WTC11 (cell line): ENCODE measurements around the gene SCO1.

Experiments
- CTCF ChIP-seq: fragments of 200-600 bp; IDR thresholded peaks from 2 replicates; pipeline ENCODE4 v1.8.0; 2022; ENCODE audit warnings: antibody characterized with exemption
- E2F1 ChIP-seq: sonication (generic); formaldehyde crosslinking; IDR thresholded peaks from 2 replicates; pipeline ENCODE4 v1.8.0; 2022; ENCODE audit warnings: mild to moderate bottlenecking, missing genetic modification reagents
- ETV6 ChIP-seq: sonication (generic); formaldehyde crosslinking; IDR thresholded peaks from 2 replicates; pipeline ENCODE4 v1.8.1; 2022; ENCODE audit warnings: mild to moderate bottlenecking, missing genetic modification reagents
- KAT7 ChIP-seq: sonication (generic); formaldehyde crosslinking; IDR thresholded peaks from 2 replicates; pipeline ENCODE4 v1.8.1; 2023; ENCODE audit warnings: missing genetic modification reagents, mild to moderate bottlenecking, borderline replicate concordance
- MAX ChIP-seq: sonication (generic); formaldehyde crosslinking; IDR thresholded peaks from 2 replicates; pipeline ENCODE4 v1.8.0; 2022; ENCODE audit warnings: mild to moderate bottlenecking, missing genetic modification reagents
- NFATC4 ChIP-seq: fragments of 250-450 bp; sonication (Bioruptor Pico); IDR thresholded peaks from 2 replicates; pipeline ENCODE4 v1.9.0; 2021; ENCODE audit warnings: mild to moderate bottlenecking
- RELA ChIP-seq: sonication (generic); formaldehyde crosslinking; IDR thresholded peaks from 2 replicates; pipeline ENCODE4 v1.8.1; 2022; ENCODE audit warnings: missing genetic modification reagents, mild to moderate bottlenecking, borderline replicate concordance
- TEAD4 ChIP-seq: sonication (generic); formaldehyde crosslinking; IDR thresholded peaks from 2 replicates; pipeline ENCODE4 v1.8.0; 2022; ENCODE audit warnings: mild to moderate bottlenecking, missing genetic modification reagents
- ZNF138 ChIP-seq: sonication (generic); formaldehyde crosslinking; conservative IDR thresholded peaks from 2 replicates; pipeline ENCODE4 v1.8.1; 2022; ENCODE audit warnings: mild to moderate bottlenecking, moderate library complexity, missing genetic modification reagents

- TF ChIP-seq CTCF (no peak), E2F1 (CRISPR knock-in tag) (no peak), KAT7 (CRISPR knock-in tag) (no peak), ETV6 (CRISPR knock-in tag) (no peak), TEAD4 (CRISPR knock-in tag) (no peak), MAX (CRISPR knock-in tag) (no peak), RELA (CRISPR knock-in tag) (no peak), NFATC4 (no peak), ZNF138 (CRISPR knock-in tag) (no peak)
Measured at GRCh38 chr17:10705727-10706126, 8.4 kb upstream of the SCO1 start.
